ENCODE results near the gene TMC5.

Gene TMC5

GRCh38 chr16:19522397-19522732 lies 104.7 kb downstream of the TMC5 start:
- no peak overlapping the region for H3K4me3 ChIP-seq (ENCODE audit: control insufficient read depth, low read depth, low read length)
- no peak for DNase-seq (ENCODE audit: low read depth)
- TF ChIP-seq, protein P1, sequence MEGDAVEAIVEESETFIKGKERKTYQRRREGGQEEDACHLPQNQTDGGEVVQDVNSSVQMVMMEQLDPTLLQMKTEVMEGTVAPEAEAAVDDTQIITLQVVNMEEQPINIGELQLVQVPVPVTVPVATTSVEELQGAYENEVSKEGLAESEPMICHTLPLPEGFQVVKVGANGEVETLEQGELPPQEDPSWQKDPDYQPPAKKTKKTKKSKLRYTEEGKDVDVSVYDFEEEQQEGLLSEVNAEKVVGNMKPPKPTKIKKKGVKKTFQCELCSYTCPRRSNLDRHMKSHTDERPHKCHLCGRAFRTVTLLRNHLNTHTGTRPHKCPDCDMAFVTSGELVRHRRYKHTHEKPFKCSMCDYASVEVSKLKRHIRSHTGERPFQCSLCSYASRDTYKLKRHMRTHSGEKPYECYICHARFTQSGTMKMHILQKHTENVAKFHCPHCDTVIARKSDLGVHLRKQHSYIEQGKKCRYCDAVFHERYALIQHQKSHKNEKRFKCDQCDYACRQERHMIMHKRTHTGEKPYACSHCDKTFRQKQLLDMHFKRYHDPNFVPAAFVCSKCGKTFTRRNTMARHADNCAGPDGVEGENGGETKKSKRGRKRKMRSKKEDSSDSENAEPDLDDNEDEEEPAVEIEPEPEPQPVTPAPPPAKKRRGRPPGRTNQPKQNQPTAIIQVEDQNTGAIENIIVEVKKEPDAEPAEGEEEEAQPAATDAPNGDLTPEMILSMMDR (IDR thresholded peaks at IDR 0.05; ENCODE audit: control insufficient read depth, insufficient read depth, low read depth, low read length, missing control alignments): no peak

DNA sequence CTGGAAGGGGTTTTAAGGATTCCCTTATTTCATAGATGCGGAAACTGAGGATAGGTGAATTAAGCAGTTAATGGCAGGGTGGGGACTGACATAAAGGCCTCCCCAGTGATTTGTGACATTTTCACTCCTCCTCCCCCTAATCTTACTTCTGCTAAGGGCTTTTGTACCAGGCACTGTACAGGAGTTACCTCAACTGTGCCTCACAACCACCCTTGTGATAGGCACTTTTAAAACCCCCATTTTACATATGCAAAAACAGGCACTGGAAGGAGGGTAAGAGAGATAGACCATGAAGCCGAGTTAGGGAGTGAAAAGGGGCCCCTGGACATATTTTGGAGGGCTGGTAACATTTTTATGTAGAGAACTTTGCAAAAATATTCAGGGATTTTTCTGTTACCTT lies 105.1 kb downstream of the TMC5 start:
- H3K4me3 ChIP-seq (ENCODE audit: control insufficient read depth, low read depth, low read length): no peak overlapping the region
- TF ChIP-seq, protein P1 (IDR thresholded peaks at IDR 0.05; ENCODE audit: control insufficient read depth, insufficient read depth, low read depth, low read length, missing control alignments): no peak
- no peak for DNase-seq (ENCODE audit: low read depth)

DNA sequence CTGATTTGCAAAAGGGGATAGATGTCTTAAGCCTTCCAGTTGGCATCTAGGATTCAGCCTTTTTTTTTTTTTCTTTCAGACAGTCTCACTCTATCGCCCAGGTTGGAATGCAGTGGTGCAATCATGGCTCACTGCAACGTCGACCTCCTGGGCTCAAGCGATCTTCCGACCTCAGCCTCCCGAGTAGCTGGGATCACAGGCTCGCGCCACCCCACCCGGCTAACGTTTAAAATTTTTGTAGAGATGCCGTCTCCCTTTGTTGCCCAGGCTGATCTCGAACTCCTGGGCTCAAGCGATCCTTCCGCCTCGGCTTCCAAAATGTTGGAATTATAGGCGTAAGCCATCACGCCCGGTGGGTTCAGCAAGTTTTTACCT lies 105.5 kb downstream of the TMC5 start:
- TF ChIP-seq, protein P1 (IDR thresholded peaks at IDR 0.05; ENCODE audit: control insufficient read depth, insufficient read depth, low read depth, low read length, missing control alignments): no peak
- DNase-seq (ENCODE audit: low read depth): no peak
- no peak overlapping the region for H3K4me3 ChIP-seq (ENCODE audit: control insufficient read depth, low read depth, low read length)

DNA sequence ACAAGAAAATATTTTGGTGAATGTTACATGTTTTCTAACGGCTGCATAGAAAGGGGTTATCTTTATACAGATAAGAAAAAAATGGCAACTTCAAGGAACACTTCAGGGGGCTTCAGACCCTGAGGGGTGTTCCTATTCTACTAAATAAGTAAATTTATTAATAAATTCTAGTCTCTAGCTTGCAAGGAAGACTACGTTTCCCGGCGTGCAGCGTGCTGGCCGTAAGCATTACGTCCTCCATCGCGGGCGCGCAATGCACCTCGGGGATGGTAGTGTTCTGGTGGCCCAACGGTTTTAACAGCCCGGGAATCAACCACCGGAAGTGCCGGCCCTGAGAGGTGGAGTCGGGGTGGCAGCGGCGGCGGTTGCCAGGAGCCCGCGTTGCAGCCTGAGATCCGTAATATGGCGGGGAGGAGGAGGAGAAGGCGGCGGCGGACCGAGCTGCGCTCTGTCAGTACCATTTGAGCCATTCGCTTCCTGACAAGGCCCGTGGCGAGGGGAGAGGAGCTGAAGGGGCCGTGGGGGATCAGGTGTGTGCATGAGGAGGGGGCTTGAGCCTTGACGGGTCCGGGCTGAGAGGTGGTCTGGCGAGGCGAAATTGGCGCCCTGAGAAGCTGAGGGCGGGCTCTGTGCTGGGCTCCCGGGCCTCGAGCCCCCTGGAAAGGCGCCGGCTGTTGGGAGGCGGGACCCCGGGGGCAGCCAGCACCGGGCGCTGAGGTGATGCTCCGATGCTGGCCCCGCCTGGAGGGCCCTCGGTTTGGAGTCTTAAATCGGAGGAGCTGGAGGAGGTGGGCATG lies 106.1 kb downstream of the TMC5 start, which contains the start of gene CCP110:
Gene CCP110 (plus strand): TSS at position 384 of the 797 bp plus-strand sequence. CDS start 3,940 bp downstream, outside the sequence.
- TF ChIP-seq, protein P1 (IDR thresholded peaks at IDR 0.05; ENCODE audit: control insufficient read depth, insufficient read depth, low read depth, low read length, missing control alignments): no peak
- H3K4me3 ChIP-seq (ENCODE audit: control insufficient read depth, low read depth, low read length): peak within 1 kb of the TSS; percentile 72
- peak; percentile 82 for DNase-seq (ENCODE audit: low read depth)

- no peak for DNase-seq (ENCODE audit: low read depth)
- TF ChIP-seq, protein P1 (IDR thresholded peaks at IDR 0.05; ENCODE audit: control insufficient read depth, insufficient read depth, low read depth, low read length, missing control alignments): no peak
Observed at GRCh38 chr16:19524356-19524615, 106.6 kb downstream of the TMC5 start.

GRCh38 chr16:19524616-19525384 lies 107.1 kb downstream of the TMC5 start:
- DNase-seq (ENCODE audit: low read depth): no peak

More at GRCh38 chr16:19524356-19524615, 106.6 kb downstream of the TMC5 start:
- peak overlapping the region; percentile 72 for H3K4me3 ChIP-seq (ENCODE audit: control insufficient read depth, low read depth, low read length)

More at GRCh38 chr16:19524616-19525384, 107.1 kb downstream of the TMC5 start:
- TF ChIP-seq, protein P1 (IDR thresholded peaks at IDR 0.05; ENCODE audit: control insufficient read depth, insufficient read depth, low read depth, low read length, missing control alignments): no peak
- peak overlapping the region; percentile 72 for H3K4me3 ChIP-seq (ENCODE audit: control insufficient read depth, low read depth, low read length)
